ENCODE results near the gene IQGAP2.

The IQGAP2 gene

GRCh38 chr5:76479973-76480667, 77.0 kb downstream of the IQGAP2 start:
- DNase-seq = no peak

- no peak for DNase-seq
These were observed 79.9 kb downstream of the IQGAP2 start for GRCh38 chr5:76482984-76483383.

- DNase-seq = no peak
These were observed 80.3 kb downstream of the IQGAP2 start for GRCh38 chr5:76483433-76483832.

- no peak for DNase-seq
These were observed 80.8 kb downstream of the IQGAP2 start for GRCh38 chr5:76483881-76484280.

GRCh38 chr5:76485511-76485910, 82.4 kb downstream of the IQGAP2 start:
- DNase-seq = no peak

GRCh38 chr5:76487386-76487785, 84.3 kb downstream of the IQGAP2 start:
- no peak for DNase-seq

- DNase-seq = no peak
These were observed 84.7 kb downstream of the IQGAP2 start for GRCh38 chr5:76487821-76488220.

GRCh38 chr5:76488969-76489368, 85.9 kb downstream of the IQGAP2 start:
- DNase-seq = no peak

GRCh38 chr5:76489877-76490688, 87.0 kb downstream of the IQGAP2 start:
- no peak for DNase-seq

GRCh38 chr5:76490960-76491359, 87.9 kb downstream of the IQGAP2 start:
- no peak for DNase-seq

- no peak for DNase-seq
These were observed 89.7 kb downstream of the IQGAP2 start for GRCh38 chr5:76492819-76493189.

GRCh38 chr5:76493190-76493837, 90.2 kb downstream of the IQGAP2 start:
- DNase-seq = no peak

- DNase-seq = no peak
These were observed 91.1 kb downstream of the IQGAP2 start for GRCh38 chr5:76494201-76494600.

GRCh38 chr5:76495870-76496269, 92.8 kb downstream of the IQGAP2 start:
- DNase-seq = no peak

- no peak for DNase-seq
These were observed 94.0 kb downstream of the IQGAP2 start for GRCh38 chr5:76497065-76497460.

- no peak for DNase-seq
These were observed 95.1 kb downstream of the IQGAP2 start for GRCh38 chr5:76497986-76498717.

- DNase-seq = no peak
These were observed 96.5 kb downstream of the IQGAP2 start for GRCh38 chr5:76499507-76500161.

- no peak for DNase-seq
These were observed 97.7 kb downstream of the IQGAP2 start for GRCh38 chr5:76500633-76501393.

- DNase-seq = no peak
These were observed 100.8 kb downstream of the IQGAP2 start for GRCh38 chr5:76503929-76504328.

- DNase-seq = no peak
These were observed 101.9 kb downstream of the IQGAP2 start for GRCh38 chr5:76504901-76505564.

- DNase-seq = no peak
These were observed 110.4 kb downstream of the IQGAP2 start for GRCh38 chr5:76513476-76513875.
